Measurements from ENCODE around the gene INCA1.

Gene INCA1

GRCh38 chr17:5003214-5003867 is 6.0 kb upstream of the INCA1 start:
- no peak for DNase-seq

GRCh38 chr17:5002121-5002788 is 4.9 kb upstream of the INCA1 start:
- DNase-seq, result no peak

GRCh38 chr17:5000237-5000639 is 2.9 kb upstream of the INCA1 start:
- DNase-seq, result no peak

GRCh38 chr17:4999430-5000093 is 2.2 kb upstream of the INCA1 start:
- no peak for DNase-seq

- DNase-seq, result no peak
Measured at GRCh38 chr17:4998732-4999429, 1.6 kb upstream of the INCA1 start.

GRCh38 chr17:4998027-4998731 is 857 bp upstream of the INCA1 start:
- no peak for DNase-seq

- no peak for DNase-seq
Measured at GRCh38 chr17:4994081-4994595, 3.2 kb downstream of the INCA1 start.

GRCh38 chr17:4987767-4988567 is 9.4 kb downstream of the INCA1 start:
- no peak for DNase-seq

GRCh38 chr17:4986951-4987766 is 10.2 kb downstream of the INCA1 start, which contains the start of gene CAMTA2:
CAMTA2 (minus strand) TSS chr17:4987675; CDS start chr17:4986222, 1,453 bp downstream.
- DNase-seq, result peak; percentile 83

GRCh38 chr17:4986403-4986802 is 10.9 kb downstream of the INCA1 start:
- DNase-seq, result no peak

GRCh38 chr17:4982305-4982704 is 15.0 kb downstream of the INCA1 start:
- DNase-seq, result no peak

GRCh38 chr17:4980644-4981216 is 16.6 kb downstream of the INCA1 start:
- DNase-seq, result peak; percentile 29

- no peak for DNase-seq
Measured at GRCh38 chr17:4978726-4979125, 18.6 kb downstream of the INCA1 start.

- no peak for DNase-seq
Measured at GRCh38 chr17:4974115-4974670, 23.1 kb downstream of the INCA1 start.

GRCh38 chr17:4973256-4974114 is 23.8 kb downstream of the INCA1 start:
- DNase-seq, result no peak

GRCh38 chr17:4972752-4973151 is 24.6 kb downstream of the INCA1 start:
- no peak for DNase-seq

GRCh38 chr17:4972322-4972721 is 25.0 kb downstream of the INCA1 start:
- no peak for DNase-seq

GRCh38 chr17:4971826-4972225 is 25.5 kb downstream of the INCA1 start:
- DNase-seq, result no peak

- no peak for DNase-seq
Measured at GRCh38 chr17:4970273-4970672, 27.0 kb downstream of the INCA1 start.

Measured in NCI-H1105 treated with DMSO at 0.1 percent for 48 hours (cell line).